Panc1 (cell line): ENCODE results near the gene LRRFIP1. TPM values are rescaled to one million over a fixed set of nuclear protein-coding genes. Genes with fewer than 3 reads are reported as not detected.

ENCODE experiments used
- ATAC-seq: fragments of 200-7000 bp; cut with Tn5 transposase; 2 replicates; pipeline ENCODE4 v1.9.1; 2020; ENCODE audit warnings: mild to moderate bottlenecking, moderate library complexity
- BruUV-seq: library from RNA; stranded (reverse); fragments of 400-500 nt; replicated peaks from 2 replicates; lab custom pipeline; 2021; lab: Mats Ljungman, UMichigan
- CTCF ChIA-PET: fragments of 300-600 bp; sonication (Branson Sonifier 250); formaldehyde crosslinking; loops from one replicate; lab custom pipeline; 2022; ENCODE audit warnings: antibody characterized with exemption; lab: Charles Lee
- POLR2A ChIA-PET: fragments of 300-600 bp; sonication (Branson Sonifier 250); formaldehyde crosslinking; loops from one replicate; lab custom pipeline; 2022; ENCODE audit warnings: antibody characterized with exemption; lab: Charles Lee
- DNase-seq: peaks from one replicate; pipeline ENCODE4 v3.0.0-alpha.2; 2010; ENCODE audit warnings: low read depth, low spot score
- H3K27ac ChIP-seq: 2 replicates; pipeline ENCODE4 v1.5.1; 2011; ENCODE audit warnings: mild to moderate bottlenecking, low read length, inconsistent platforms
- H3K27me3 ChIP-seq: fragments of 200-500 bp; sonication (Bioruptor generic); 2 replicates; pipeline ENCODE4 v1.6.0; 2014; ENCODE audit warnings: low read length, inconsistent platforms; ENCODE audit not compliant: control insufficient read depth, insufficient read depth
- H3K36me3 ChIP-seq: fragments of 200-500 bp; sonication (Bioruptor generic); 2 replicates; pipeline ENCODE4 v1.5.1; 2014; ENCODE audit warnings: inconsistent platforms, mild to moderate bottlenecking, low read length, moderate library complexity; ENCODE audit not compliant: control insufficient read depth, insufficient read depth
- H3K4me1 ChIP-seq: 2 replicates; pipeline ENCODE4 v1.5.1; 2011; ENCODE audit warnings: inconsistent platforms, mild to moderate bottlenecking, low read length, moderate library complexity; ENCODE audit not compliant: control insufficient read depth, insufficient read depth
- H3K4me3 ChIP-seq, 2 experiments: 2 replicates each; pipeline ENCODE4 v1.5.1; 2011 to 2012; ENCODE audit warnings: low read depth in 2 of 2, low read length in 2 of 2, mild to moderate bottlenecking in 2 of 2, inconsistent platforms in 1 of 2, moderate library complexity in 1 of 2
- H3K9me3 ChIP-seq: fragments of 200-500 bp; sonication (Bioruptor generic); 2 replicates; pipeline ENCODE4 v1.5.1; 2014; ENCODE audit warnings: low read depth, mild to moderate bottlenecking, inconsistent platforms, low read length, moderate library complexity; ENCODE audit not compliant: control insufficient read depth, insufficient read depth
- CTCF ChIP-seq: fragments of 450-650 bp; IDR thresholded peaks from 2 replicates; pipeline ENCODE4 v1.5.1; 2017; ENCODE audit warnings: mild to moderate bottlenecking
- POLR2AphosphoS5 ChIP-seq: IDR thresholded peaks from 2 replicates; pipeline ENCODE4 v1.6.1; 2012; ENCODE audit warnings: mild to moderate bottlenecking, low read depth, low read length, moderate library complexity
- REST ChIP-seq, 2 experiments: IDR thresholded peaks; 2 replicates each; pipeline ENCODE4 v1.6.1; 2011 to 2012; ENCODE audit warnings: low read depth in 2 of 2, control low read depth in 1 of 2, low read length in 1 of 2, mild to moderate bottlenecking in 1 of 2, moderate library complexity in 1 of 2; ENCODE audit not compliant: insufficient read depth in 1 of 2
- TCF7L2 ChIP-seq: IDR thresholded peaks from 2 replicates; pipeline ENCODE4 v1.6.1; 2011; ENCODE audit warnings: mild to moderate bottlenecking, low read depth, low read length, inconsistent platforms
- in situ Hi-C: cut with HindIII; loops from 2 replicates; pipeline ENCODE4 v1.10.0; 2016; ENCODE audit warnings: low sequenced_read_pairs, low pct_unique_long_range_greater_than_20kb
- intact Hi-C: fragments of 100-400 bp; cut with micrococcal nuclease; formaldehyde crosslinking; loops from one replicate; pipeline ENCODE4 v1.10.0; 2022; ENCODE audit not compliant: unreplicated experiment
- total RNA-seq: library from RNA; stranded (reverse); gene quantifications from one replicate; pipeline ENCODE4 v1.2.1, GENCODE V29; 2021; ENCODE audit not compliant: unreplicated experiment

Gene LRRFIP1
- total RNA-seq, 1 experiment from 2014 or later, result 121 TPM

- no peak overlapping the region for H3K27ac ChIP-seq
- H3K9me3 ChIP-seq, result no peaks in the 10 kb centered on the region
- no peaks in the 10 kb centered on the region; the same call in 1 of the 2 replicates for H3K27me3 ChIP-seq
- DNase-seq (no peak), ATAC-seq (no peak)
- no peaks in the 10 kb centered on the region; the same call in 1 of the 2 replicates for H3K36me3 ChIP-seq
- H3K4me1 ChIP-seq, result no peaks in the 10 kb centered on the region
- ChIA-PET POLR2A (no interaction called here), CTCF (no interaction called here)
- no TSS peak for BruUV-seq
- intact Hi-C loops, result no loop called here
- no peak overlapping the region for H3K4me3 ChIP-seq
- TF ChIP-seq REST (IDR thresholded peaks at IDR 0.05; ENCODE audit: insufficient read depth in 1 of 2, low read depth in 2 of 2, low read length in 1 of 2) (no peak), POLR2AphosphoS5 (no peak), CTCF (no peak)
- in situ Hi-C loops, result no loop called here
Observed at GRCh38 chr2:237819231-237819630, 191.8 kb downstream of the LRRFIP1 start.

GRCh38 chr2:237820421-237820820 lies 193.0 kb downstream of the LRRFIP1 start:
- Histone ChIP-seq H3K4me3 (no peak overlapping the region), H3K4me1 (no peaks in the 10 kb centered on the region), H3K9me3 (no peaks in the 10 kb centered on the region), H3K36me3 (no peaks in the 10 kb centered on the region; the same call in 1 of the 2 replicates), H3K27ac (no peak overlapping the region), H3K27me3 (no peaks in the 10 kb centered on the region; the same call in 1 of the 2 replicates)
- intact Hi-C loops (no loop called here), in situ Hi-C loops (no loop called here)
- TF ChIP-seq TCF7L2 (no peak), POLR2AphosphoS5 (no peak), REST (IDR thresholded peaks at IDR 0.05; ENCODE audit: insufficient read depth in 1 of 2, low read depth in 2 of 2, low read length in 1 of 2) (no peak)
- BruUV-seq, result no TSS peak
- ChIA-PET CTCF (no interaction called here), POLR2A (no interaction called here)
- ATAC-seq (no peak), DNase-seq (no peak)
